ENCODE data around the gene TBC1D21.
"Not testable (repeated sequence)": the region's sequence is repeated elsewhere in the genome, so short reads cannot be mapped to it uniquely, and the experiment has no call there.

The TBC1D21 gene

DNA sequence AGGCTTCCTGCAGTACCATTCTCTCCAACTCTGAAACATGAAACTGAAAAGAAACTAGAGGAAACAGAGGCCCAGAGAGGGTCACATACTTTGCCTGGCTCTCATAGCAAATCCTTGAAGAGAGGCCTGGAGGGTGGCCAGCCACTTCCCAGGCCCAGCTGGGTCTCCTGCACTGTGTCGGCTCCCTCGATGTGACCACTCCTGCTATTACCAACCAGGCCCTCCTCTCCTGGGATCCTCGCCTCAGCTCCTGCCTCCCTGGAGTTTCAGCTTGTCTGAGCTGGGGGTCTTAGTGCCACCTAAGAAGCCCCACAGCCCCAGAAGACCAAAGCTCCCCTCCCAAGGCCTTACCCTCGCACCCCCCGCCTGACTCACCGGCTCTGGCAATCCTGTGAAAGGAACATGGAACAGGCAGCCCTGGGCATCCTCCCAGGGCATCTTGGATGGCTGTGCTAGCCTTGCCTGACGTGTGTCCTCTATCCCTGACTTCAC, 57.5 kb downstream of the TBC1D21 start:
- no peak for DNase-seq

DNA sequence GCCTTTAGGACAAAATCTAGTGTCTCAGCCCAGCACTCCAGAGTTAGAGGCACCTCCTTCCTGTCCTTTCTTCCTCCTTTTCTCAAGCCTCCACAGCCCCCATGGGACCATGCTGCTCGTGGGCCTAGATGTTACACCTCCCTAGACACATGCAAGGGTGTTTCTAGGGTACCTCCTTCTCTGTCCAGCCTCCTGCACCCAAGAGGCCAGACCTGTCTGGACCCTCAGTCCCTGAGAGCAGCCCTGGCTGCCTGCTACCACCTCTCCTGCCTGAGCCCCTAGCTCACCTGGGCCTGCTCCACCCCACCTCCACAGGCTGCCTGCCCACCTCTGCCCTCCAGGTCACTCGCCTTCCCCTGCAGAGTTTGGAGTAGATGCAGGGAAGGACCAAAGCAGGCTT, 58.1 kb downstream of the TBC1D21 start:
- no peak for DNase-seq

DNA sequence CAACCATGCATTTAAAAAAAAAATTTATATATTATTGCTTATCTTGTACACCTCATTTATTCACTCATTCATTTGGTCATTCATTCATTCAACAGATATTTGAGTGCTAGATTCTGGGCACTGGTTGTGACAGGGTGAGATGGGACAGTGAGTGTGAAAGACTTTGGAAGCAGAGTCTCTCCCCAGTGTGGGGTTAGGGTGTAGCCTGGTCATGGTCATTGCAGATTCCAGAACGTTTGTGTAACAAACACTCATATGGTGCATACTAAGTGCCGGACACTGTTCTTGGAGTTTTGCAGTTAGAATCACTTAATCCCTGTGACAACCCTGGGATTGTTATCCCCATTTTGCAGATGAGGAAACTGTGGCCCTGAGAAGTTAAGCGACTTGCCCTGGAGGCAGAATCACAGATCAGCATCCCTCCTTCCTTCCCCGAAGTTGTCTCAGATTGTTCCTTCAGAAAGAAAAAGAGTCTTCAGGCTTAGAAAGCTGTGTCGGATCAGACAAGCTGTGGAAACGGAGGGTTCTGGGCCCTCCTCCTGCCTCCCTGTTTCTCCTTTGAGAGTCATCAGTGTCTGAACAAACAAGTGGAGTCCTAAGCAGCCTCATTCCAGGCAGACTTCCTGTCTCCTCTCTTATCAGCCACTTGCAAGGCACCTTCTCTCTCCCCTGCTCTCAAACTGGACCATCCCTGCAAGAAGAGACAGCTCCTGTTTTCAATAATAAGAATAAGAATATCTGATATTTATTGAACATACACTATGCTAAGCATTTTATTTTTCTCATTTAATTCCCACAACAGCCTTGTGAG, 59.2 kb downstream of the TBC1D21 start:
- DNase-seq, result no peak

DNA sequence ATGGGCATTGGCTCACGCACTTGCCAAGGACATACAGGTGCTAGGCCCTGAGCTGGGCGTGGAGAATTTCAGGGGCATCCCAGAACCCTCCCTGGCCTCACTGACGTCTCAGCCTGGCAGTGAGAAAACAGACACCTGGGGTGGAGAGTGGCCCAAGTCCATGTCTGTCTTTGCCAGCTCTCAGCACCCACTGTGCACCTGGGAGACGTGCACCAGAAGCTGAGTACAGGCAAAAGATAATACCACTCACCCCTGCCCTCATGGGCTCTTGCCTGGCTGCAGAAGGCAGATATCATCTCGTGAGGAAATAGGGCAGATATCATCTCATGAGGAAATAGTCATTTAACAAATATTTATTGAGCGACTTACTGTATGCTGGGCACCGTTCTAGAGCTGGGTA, 60.9 kb downstream of the TBC1D21 start:
- no peak for DNase-seq

DNA sequence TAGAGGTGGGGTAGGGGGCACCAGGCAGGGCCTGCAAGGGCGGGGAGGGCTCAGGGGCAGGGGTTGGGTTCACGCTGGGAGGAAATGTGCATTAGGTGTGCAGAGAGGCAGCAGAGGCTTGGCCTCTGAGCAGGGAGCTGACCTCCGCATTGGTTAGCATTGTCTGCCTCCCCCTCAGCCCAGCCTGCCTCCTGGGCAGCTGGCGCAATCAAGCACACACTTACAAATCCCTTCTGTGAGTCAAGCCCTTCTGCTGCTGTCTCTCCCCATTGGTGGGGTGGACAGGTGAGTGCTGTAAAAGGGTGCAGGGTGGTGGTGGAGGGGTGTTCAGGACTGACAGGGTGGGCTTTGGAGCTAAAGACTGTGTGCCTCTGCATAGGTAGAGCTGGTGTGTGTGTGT, 62.2 kb downstream of the TBC1D21 start:
- DNase-seq, result no peak

DNA sequence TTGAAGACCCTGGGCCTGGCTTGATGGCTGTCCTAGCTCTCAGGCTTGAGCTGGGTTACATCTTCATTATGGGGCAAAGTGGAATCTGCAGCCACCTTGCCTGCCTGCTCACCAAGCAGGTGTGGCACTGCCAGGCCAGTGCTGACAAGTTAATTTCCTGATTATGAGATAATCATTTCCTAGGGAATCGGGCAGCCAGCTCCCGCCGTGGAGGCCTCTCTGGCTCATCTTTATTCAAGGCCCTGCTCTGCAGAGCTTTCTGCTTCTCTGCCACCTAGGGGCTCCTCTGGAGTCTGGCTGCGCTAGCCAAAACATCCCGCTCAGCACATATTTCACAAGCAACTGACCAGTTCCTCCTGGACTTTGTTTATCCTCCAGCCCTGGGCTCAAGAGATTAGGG, 62.8 kb downstream of the TBC1D21 start:
- peak in 1 of 2 experiments; percentile 13 for DNase-seq

DNA sequence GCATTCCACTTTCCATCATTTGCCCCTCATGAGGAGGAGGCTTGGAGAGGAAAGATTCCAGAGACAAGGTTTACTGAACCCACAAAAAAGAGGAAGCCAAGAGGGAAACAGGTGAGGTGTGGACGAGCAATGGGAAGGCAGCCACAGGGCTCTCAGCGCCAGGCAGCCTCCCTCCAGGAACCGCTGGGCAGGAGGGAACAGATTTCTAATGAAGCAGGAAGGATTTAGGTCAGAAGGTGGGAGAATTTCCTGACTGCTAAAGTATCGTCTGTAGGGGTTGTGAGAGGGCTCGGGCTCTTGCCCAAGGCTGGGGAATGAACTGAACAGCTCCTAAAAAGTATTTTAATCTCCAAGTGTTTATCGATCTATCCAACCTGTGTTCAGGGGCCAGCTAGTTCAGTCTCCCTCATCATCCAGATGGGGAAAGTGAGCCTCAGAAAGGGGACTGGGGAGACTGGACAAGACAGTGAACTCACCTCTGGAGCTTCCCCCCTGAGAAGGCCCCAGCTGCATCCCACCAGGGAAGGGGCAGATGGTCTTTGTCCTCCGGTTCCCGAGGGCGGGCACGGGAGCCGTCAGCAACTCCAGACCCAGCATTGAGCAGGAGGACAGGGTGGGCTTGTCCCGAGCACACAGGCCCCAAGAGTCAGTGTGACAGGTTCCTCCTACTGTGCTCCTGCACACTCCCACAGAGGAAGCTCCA, 63.4 kb downstream of the TBC1D21 start:
- DNase-seq, result no peak

DNA sequence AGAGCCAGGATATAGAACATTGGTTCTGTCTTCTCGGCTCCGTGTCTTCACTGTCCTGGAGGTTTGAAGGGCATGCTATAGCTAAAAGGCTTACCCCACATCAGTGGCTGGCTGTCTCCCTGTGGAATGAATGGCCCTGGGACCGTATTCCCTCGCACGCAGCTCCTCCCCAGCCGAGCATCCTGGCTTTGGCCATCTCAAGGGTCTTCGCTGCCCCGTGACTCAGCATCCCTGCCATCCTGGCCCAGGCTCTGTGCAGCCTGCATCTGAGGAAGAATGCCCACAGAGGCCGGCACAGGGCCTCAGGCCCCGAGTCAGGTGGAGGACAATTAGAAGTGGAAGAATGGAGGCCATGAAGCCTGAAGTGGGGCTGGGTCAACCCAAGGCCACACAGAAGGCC, 63.9 kb downstream of the TBC1D21 start:
- no peak for DNase-seq

DNA sequence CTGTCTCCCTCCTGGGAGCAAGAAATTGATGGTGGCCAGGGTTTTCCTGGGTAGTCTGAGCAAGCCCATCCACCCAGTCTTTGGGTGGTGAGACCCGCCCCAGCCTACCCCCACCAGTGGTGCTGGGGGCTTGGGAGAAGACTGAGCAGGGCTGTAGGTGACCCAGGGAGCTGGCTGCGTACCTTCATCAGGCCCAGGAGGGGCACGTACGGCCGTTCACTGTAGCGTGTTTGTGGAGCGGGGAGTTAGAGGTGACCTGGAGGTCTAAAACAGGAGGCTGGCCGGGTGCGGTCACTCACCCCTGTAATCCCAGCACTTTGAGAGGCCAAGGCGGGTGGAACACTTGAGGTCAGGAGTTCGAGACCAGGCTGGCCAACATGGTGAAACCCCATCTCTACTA, 64.4 kb downstream of the TBC1D21 start:
- no peak for DNase-seq

DNA sequence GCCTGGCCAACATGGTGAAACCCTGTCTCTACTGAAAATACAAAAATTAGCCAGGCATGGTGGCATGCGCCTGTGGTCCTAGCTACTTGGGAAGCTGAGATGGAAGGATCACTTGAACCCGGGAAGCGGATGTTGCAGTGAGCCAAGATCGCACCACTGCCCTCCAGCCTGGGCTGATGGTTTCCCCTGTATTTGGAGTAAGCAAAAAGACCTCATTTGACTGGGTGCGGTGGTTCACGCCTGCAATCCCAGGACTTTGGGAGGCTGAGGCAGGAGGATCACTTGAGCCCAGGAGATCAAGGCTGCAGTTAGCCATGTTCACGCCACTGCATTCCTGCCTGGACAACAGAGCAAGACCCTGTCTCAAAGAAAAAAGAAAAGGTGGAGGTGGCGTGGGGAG, 65.2 kb downstream of the TBC1D21 start:
- DNase-seq, result not testable (repeated sequence)
